ENCODE measurements around the gene B4GAT1. TPM values are rescaled to one million over a fixed set of nuclear protein-coding genes. Genes with fewer than 3 reads are reported as not detected.
"Not testable (repeated sequence)": the region's sequence is repeated elsewhere in the genome, so short reads cannot be mapped to it uniquely, and the experiment has no call there.

Gene B4GAT1
- total RNA-seq, 8 experiments from 2014 or later, result 18.8 to 161 (median 44.9) TPM

- in situ Hi-C loops (cut with MboI; ENCODE audit: low pct_unique_long_range_greater_than_20kb in 2 of 9, low sequenced_read_pairs in 9 of 9, unreplicated experiment in 9 of 9); H3K27ac ChIP-seq; ATAC-seq (replicated peaks in 6 of 8); H3K4me1 ChIP-seq (replicated peaks in 1 of 2); H3K4me3 ChIP-seq: not testable (repeated sequence)
- WGBS, 10 experiments, result 20 to 100% (median 89%) methylated on average over 1 to 7 of the region's 8 CpGs
Observed at GRCh38 chr11:66350560-66351235, 3.3 kb upstream of the B4GAT1 start.

- in situ Hi-C loops (cut with MboI; ENCODE audit: low pct_unique_long_range_greater_than_20kb in 2 of 9, low sequenced_read_pairs in 9 of 9, unreplicated experiment in 9 of 9), result loop anchor here in 1 of 9 experiments (25.0 kb wide), 1 partner anchor 137 kb away; no protein-coding TSS in a partner anchor
- Histone ChIP-seq H3K27ac (no peak overlapping the region), H3K4me3 (no peak overlapping the region), H3K4me1 (replicated peaks in 1 of 2) (peaks cover 11 to 12% of the 10 kb centered on the region in 2 donors)
- no peak for ATAC-seq (replicated peaks in 6 of 8)
- 75 to 100% (median 90%) methylated on average over 1 to 2 of the region's 2 CpGs; no CpG with 5 or more reads in 5 of the 10 experiments for WGBS, 10 experiments
Observed at GRCh38 chr11:66349084-66349386, 1.6 kb upstream of the B4GAT1 start.

GRCh38 chr11:66346476-66347424 is 679 bp downstream of the B4GAT1 start:
- Histone ChIP-seq H3K4me1 (replicated peaks in 1 of 2) (peaks cover 14 to 15% of the 10 kb centered on the region in 2 donors), H3K27ac (peak overlapping the region; percentile 95), H3K4me3 (peak overlapping the region; percentile 64 to 85 (median 77))
- WGBS, 10 experiments, result 0 to 74% (median 4%) methylated on average over 4 to 20 of the region's 68 CpGs; no CpG with 5 or more reads in 3 of the 10 experiments
- in situ Hi-C loops (cut with MboI; ENCODE audit: low pct_unique_long_range_greater_than_20kb in 2 of 9, low sequenced_read_pairs in 9 of 9, unreplicated experiment in 9 of 9), result loop anchor here in 1 of 9 experiments (25.0 kb wide), 1 partner anchor 134 kb away; no protein-coding TSS in a partner anchor
- ATAC-seq (replicated peaks in 6 of 8), result peak in 7 of 8 experiments; percentile 1 to 22 (median 15)

- in situ Hi-C loops (cut with MboI; ENCODE audit: low pct_unique_long_range_greater_than_20kb in 2 of 9, low sequenced_read_pairs in 9 of 9, unreplicated experiment in 9 of 9), result loop anchor here in 1 of 9 experiments (25.0 kb wide), 1 partner anchor 133 kb away; no protein-coding TSS in a partner anchor
- peak overlapping the region; percentile 75 to 81 for H3K27ac ChIP-seq
- peaks cover 14 to 15% of the 10 kb centered on the region in 2 donors for H3K4me1 ChIP-seq (replicated peaks in 1 of 2)
- 0 to 17% (median 0%) methylated on average over 1 to 4 of the region's 7 CpGs; no CpG with 5 or more reads in 5 of the 10 experiments for WGBS, 10 experiments
- H3K4me3 ChIP-seq, result peak overlapping the region; percentile 64 to 85 (median 77)
- peak in 2 of 8 experiments; percentile 0 for ATAC-seq (replicated peaks in 6 of 8)
Observed at GRCh38 chr11:66345316-66345649, 2.1 kb downstream of the B4GAT1 start.

GRCh38 chr11:66344550-66345315 is 2.7 kb downstream of the B4GAT1 start, which contains the start of gene BRMS1:
BRMS1 (minus strand) TSS chr11:66345104; CDS start chr11:66342234, 2,870 bp downstream.
- peak; percentile 57 to 66 (median 64) for ATAC-seq (replicated peaks in 6 of 8)
- in situ Hi-C loops (cut with MboI; ENCODE audit: low pct_unique_long_range_greater_than_20kb in 2 of 9, low sequenced_read_pairs in 9 of 9, unreplicated experiment in 9 of 9), result loop anchor here in 1 of 9 experiments (25.0 kb wide), 1 partner anchor 132 kb away; no protein-coding TSS in a partner anchor
- Histone ChIP-seq H3K4me3 (peak within 1 kb of the TSS; percentile 64 to 85 (median 77)), H3K4me1 (replicated peaks in 1 of 2) (peaks cover 14 to 15% of the 10 kb centered on the region in 2 donors), H3K27ac (peak within 1 kb of the TSS; percentile 75 to 81)
- 0 to 20% (median 0%) methylated on average over 1 to 38 of the region's 59 CpGs; no CpG with 5 or more reads in 1 of the 10 experiments for WGBS, 10 experiments

DNA sequence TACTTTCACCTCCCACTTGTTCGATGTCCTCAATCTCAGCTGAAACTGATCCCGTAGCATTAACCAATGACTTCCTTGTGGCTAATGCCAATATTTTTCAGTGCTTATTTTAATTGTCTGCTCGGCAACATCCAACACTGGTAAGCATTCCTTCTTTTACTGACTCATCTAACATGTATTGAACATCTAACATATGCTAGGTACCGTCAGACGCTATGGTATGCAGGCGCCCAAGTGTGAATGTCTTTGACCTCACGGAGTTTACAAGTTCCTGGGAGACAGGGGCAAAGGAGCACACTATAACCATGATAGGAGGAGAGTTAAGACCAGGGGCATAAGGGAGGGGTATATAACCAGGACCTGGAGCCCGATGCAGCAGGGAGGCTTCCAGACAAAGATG is 4.3 kb downstream of the B4GAT1 start:
- Histone ChIP-seq H3K4me3 (no peak overlapping the region), H3K27ac (no peak overlapping the region), H3K4me1 (replicated peaks in 1 of 2) (peaks cover 14 to 15% of the 10 kb centered on the region in 2 donors)
- no peak for ATAC-seq (replicated peaks in 6 of 8)
- 79 to 100% (median 94%) methylated on average over 1 to 7 of the region's 8 CpGs for WGBS, 10 experiments
- in situ Hi-C loops (cut with MboI; ENCODE audit: low pct_unique_long_range_greater_than_20kb in 2 of 9, low sequenced_read_pairs in 9 of 9, unreplicated experiment in 9 of 9), result loop anchor here in 1 of 9 experiments (25.0 kb wide), 1 partner anchor 131 kb away; no protein-coding TSS in a partner anchor

DNA sequence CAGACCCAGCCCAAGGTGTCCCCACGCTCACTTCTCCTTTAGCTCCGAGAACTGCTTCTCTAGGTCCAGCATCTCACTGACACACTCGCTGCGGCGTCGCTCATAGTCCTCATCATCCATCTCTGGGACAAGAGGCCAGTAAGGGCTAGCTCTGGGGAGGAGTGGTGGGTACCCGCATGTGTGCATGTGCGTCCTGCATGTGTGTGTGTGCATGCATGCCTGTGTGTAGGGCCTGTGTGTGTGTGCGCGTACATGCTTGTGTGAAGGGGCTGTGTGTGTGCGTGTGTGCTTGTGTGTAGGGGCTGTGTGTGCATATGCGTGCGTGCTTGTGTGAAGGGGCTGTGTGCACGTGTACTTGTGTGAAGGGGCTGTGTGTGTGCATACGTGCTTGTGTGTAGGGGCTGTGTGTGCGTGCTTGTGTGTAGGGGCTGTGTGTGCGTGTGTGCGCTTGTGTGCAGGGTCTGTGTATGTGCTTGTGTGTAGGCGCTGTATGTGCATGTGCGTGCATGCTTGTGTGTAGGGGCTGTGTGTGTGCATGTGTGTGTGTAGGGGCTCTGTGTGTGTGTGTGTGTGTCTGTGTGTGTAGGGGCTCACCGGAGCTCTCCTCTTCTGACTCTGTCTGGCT is 5.8 kb downstream of the B4GAT1 start:
- no peak for ATAC-seq (replicated peaks in 6 of 8)
- Histone ChIP-seq H3K4me1 (replicated peaks in 1 of 2) (peaks cover 23 to 28% of the 10 kb centered on the region in 2 donors), H3K4me3 (no peak overlapping the region), H3K27ac (no peak overlapping the region)
- in situ Hi-C loops (cut with MboI; ENCODE audit: low pct_unique_long_range_greater_than_20kb in 2 of 9, low sequenced_read_pairs in 9 of 9, unreplicated experiment in 9 of 9), result loop anchor here in 1 of 9 experiments (25.0 kb wide), 1 partner anchor 129 kb away; no protein-coding TSS in a partner anchor
- WGBS, 10 experiments, result 90 to 100% (median 96%) methylated on average over 2 to 9 of the region's 21 CpGs; no CpG with 5 or more reads in 2 of the 10 experiments

DNA sequence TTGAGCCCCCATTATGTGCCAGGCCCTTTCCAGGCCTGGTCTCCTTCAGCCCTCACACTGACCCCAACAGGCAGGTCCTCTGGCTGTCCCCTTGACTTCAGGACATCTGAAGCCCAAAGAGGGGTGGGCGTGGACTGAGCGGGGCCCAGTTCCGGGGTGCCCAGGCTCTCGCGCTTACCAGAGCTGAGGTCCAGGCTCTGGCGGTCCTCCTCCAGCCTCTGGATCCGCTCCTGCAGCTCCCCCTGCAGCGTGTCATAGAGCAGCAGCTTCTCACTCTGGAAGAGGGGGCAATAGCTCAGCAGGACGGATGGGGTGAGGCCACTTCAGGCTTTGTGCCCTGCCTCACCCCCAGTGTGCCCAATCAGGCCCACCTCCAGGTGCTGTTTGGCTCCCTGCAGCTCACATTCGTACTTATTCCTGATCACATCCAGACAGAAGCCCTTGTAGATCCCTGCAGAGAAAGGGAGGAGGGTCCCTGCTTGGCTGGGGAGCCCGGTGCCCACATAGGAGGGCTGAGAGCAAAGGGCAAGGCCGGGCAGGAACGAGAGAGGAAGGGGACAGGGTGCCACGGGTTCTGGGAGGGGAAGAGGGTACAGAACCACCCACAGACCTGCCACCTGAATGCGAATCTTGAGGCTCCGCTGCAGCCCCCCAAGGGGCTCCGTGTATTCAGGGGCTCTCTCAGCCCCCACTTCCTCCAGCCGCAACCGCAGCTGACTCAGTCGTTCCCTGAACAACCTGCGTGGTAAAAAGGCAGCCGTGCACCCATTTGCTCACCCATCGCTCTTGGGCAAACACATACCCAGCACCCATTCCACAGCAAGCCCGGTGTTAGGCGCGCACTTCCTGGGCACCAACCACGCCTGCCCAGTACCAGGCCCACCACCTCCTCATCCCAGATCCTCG is 6.6 kb downstream of the B4GAT1 start:
- ATAC-seq (replicated peaks in 6 of 8), result no peak
- in situ Hi-C loops (cut with MboI; ENCODE audit: low pct_unique_long_range_greater_than_20kb in 2 of 9, low sequenced_read_pairs in 9 of 9, unreplicated experiment in 9 of 9), result loop anchor here in 1 of 9 experiments (25.0 kb wide), 1 partner anchor 129 kb away; no protein-coding TSS in a partner anchor
- Histone ChIP-seq H3K27ac (no peak overlapping the region), H3K4me1 (replicated peaks in 1 of 2) (peaks cover 24 to 28% of the 10 kb centered on the region in 2 donors), H3K4me3 (no peak overlapping the region)
- 87 to 100% (median 90%) methylated on average over 2 to 8 of the region's 28 CpGs; no CpG with 5 or more reads in 4 of the 10 experiments for WGBS, 10 experiments

DNA sequence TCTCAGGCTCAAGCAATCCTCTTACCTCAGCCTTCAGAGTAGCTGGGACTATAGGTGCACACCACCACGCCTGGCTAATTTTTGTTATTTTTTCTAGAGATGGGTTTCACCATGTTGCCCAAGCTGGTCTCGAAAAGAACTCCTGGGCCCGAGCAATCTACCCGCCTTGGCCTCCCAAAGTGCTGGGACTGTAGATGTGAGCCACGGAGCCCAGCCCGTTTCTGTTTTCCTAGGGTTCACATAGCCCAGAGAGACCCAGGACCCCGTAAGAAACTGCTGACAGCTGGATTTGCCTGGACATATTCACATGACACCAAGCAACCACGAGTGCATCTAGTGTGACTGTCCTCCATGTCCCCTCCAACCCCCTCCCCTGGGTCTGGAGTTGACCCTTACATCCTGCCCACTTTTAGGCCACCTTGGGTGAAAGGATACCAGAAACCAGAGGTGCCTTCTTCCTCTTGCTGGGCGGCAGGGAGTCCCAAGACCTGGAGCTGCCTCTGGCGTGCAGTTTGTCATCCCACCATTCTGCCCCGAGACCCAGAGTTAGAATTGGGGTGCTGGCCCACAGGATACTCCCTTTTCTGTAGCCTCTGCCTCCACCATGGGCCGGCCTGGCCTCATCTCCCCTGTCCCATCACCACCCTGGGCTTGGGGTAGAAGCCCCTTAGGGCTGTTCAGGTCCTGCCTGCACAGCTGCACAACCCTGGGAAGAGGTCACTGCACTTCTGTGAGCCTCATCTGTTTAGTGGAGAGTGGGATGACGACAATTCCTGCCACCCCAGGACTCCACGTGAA is 7.5 kb downstream of the B4GAT1 start:
- no peak for ATAC-seq (replicated peaks in 6 of 8)
- WGBS, 10 experiments, result 69 to 100% (median 81%) methylated on average over 1 to 8 of the region's 14 CpGs; no CpG with 5 or more reads in 4 of the 10 experiments
- no peak overlapping the region for H3K4me3 ChIP-seq
- peaks cover 24 to 33% of the 10 kb centered on the region in 2 donors for H3K4me1 ChIP-seq (replicated peaks in 1 of 2)
- H3K27ac ChIP-seq, result no peak overlapping the region
- in situ Hi-C loops (cut with MboI; ENCODE audit: low pct_unique_long_range_greater_than_20kb in 2 of 9, low sequenced_read_pairs in 9 of 9, unreplicated experiment in 9 of 9), result loop anchor here in 1 of 9 experiments (25.0 kb wide), 1 partner anchor 128 kb away; no protein-coding TSS in a partner anchor

DNA sequence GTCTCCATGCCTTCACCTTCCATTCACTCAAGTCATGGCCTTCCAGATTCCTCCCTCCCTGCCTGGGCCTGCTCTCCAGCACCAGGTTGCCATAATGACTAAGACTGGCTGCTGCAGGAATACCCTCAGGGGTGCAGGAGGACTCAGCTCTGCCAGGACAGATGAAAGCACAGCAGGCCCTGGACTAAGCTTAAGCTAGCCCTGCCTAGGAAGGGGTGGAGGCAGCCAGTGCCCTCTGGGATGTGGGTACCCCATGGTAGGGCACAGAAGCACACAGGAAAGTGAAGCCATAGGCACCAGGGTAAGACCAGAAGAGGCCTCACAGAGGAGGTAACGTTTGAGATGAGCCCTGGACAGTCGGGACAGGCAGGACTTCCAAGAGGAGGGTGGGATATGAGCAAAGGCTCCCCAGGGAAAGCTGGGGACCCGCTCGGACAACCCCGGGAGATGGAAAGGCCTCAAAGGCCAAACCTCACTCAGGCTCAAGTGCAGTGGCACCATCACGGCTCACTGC is 8.2 kb downstream of the B4GAT1 start:
- no peak for ATAC-seq (replicated peaks in 6 of 8)
- in situ Hi-C loops (cut with MboI; ENCODE audit: low pct_unique_long_range_greater_than_20kb in 2 of 9, low sequenced_read_pairs in 9 of 9, unreplicated experiment in 9 of 9), result loop anchor here in 1 of 9 experiments (25.0 kb wide), 1 partner anchor 127 kb away; no protein-coding TSS in a partner anchor
- no peak overlapping the region for H3K27ac ChIP-seq
- H3K4me3 ChIP-seq, result no peak overlapping the region
- WGBS, 10 experiments, result 84 to 100% (median 93%) methylated on average over 1 to 5 of the region's 6 CpGs; no CpG with 5 or more reads in 6 of the 10 experiments
- peaks cover 24 to 33% of the 10 kb centered on the region in 2 donors for H3K4me1 ChIP-seq (replicated peaks in 1 of 2)

All from motor neuron (in vitro differentiated cells).